NK-92 treated with Interleukin-12 subunit alpha and Interleukin-12 subunit beta, amount 100 ng/mL, for 24 hours (cell line): Measurements from ENCODE around the gene OTOF.

ENCODE experiments used
- DNase-seq: peaks from one replicate; lab custom pipeline; 2025; lab: John Stamatoyannopoulos, UW

The OTOF gene

GRCh38 chr2:26449278-26450030, 28.5 kb downstream of the OTOF start:
- DNase-seq: no peak

GRCh38 chr2:26448651-26449050, 29.3 kb downstream of the OTOF start:
- DNase-seq: no peak

GRCh38 chr2:26444236-26444635, 33.7 kb downstream of the OTOF start:
- no peak for DNase-seq

- no peak for DNase-seq
Measured at GRCh38 chr2:26442707-26443106, 35.2 kb downstream of the OTOF start.

- no peak for DNase-seq
Measured at GRCh38 chr2:26442301-26442700, 35.6 kb downstream of the OTOF start.

- DNase-seq: no peak
Measured at GRCh38 chr2:26438926-26439325, 39.0 kb downstream of the OTOF start.

GRCh38 chr2:26438526-26438925, 39.4 kb downstream of the OTOF start:
- no peak for DNase-seq

- no peak for DNase-seq
Measured at GRCh38 chr2:26435106-26435505, 42.8 kb downstream of the OTOF start.

- DNase-seq: no peak
Measured at GRCh38 chr2:26432859-26433258, 45.1 kb downstream of the OTOF start.

- DNase-seq: no peak
Measured at GRCh38 chr2:26432363-26432762, 45.6 kb downstream of the OTOF start.

- no peak for DNase-seq
Measured at GRCh38 chr2:26430826-26431225, 47.1 kb downstream of the OTOF start.

GRCh38 chr2:26429779-26430578, 47.9 kb downstream of the OTOF start:
- DNase-seq: no peak

- DNase-seq: no peak
Measured at GRCh38 chr2:26428846-26429245, 49.1 kb downstream of the OTOF start.

- no peak for DNase-seq
Measured at GRCh38 chr2:26424221-26424620, 53.7 kb downstream of the OTOF start.

- DNase-seq: no peak
Measured at GRCh38 chr2:26423750-26424149, 54.2 kb downstream of the OTOF start.

GRCh38 chr2:26422947-26423629, 54.8 kb downstream of the OTOF start:
- no peak for DNase-seq

GRCh38 chr2:26421961-26422360, 56.0 kb downstream of the OTOF start:
- no peak for DNase-seq

- DNase-seq: no peak
Measured at GRCh38 chr2:26414311-26414710, 63.6 kb downstream of the OTOF start.

GRCh38 chr2:26412091-26412673, 65.7 kb downstream of the OTOF start:
- DNase-seq: no peak

- no peak for DNase-seq
Measured at GRCh38 chr2:26411419-26411818, 66.5 kb downstream of the OTOF start.

GRCh38 chr2:26410764-26411243, 67.1 kb downstream of the OTOF start:
- DNase-seq: no peak

- no peak for DNase-seq
Measured at GRCh38 chr2:26409785-26410184, 68.1 kb downstream of the OTOF start.
